ENCODE data around the gene EDA. TPM values are rescaled to one million over a fixed set of nuclear protein-coding genes. Genes with fewer than 3 reads are reported as not detected.

EDA gene
- total RNA-seq, 1 donor from 2014 or later = 6.8 TPM

GRCh38 chrX:70084592-70085240 lies 468.8 kb downstream of the EDA start:
- Histone ChIP-seq H3K9me3 (ENCODE audit: low read depth) (no peaks in the 10 kb centered on the region), H3F3A (ENCODE audit: low read depth) (no peaks in the 10 kb centered on the region), H3K4me2 (no peak overlapping the region), H2AFZ (replicated peaks) (no peak overlapping the region), H3K36me3 (no peaks in the 10 kb centered on the region), H3K27me3 (no peaks in the 10 kb centered on the region), H3K4me1 (no peaks in the 10 kb centered on the region), H4K20me1 (ENCODE audit: low read depth) (no peaks in the 10 kb centered on the region), H3K79me2 (ENCODE audit: low read depth) (no peaks in the 10 kb centered on the region), H3K4me3 (no peak overlapping the region), H3K9ac (no peak overlapping the region), H3K27ac (no peak overlapping the region)
- H3K27ac Mint-ChIP-seq = no peak overlapping the region
- H3K9me3 Mint-ChIP-seq = no peaks in the 10 kb centered on the region
- H3K36me3 Mint-ChIP-seq = no peaks in the 10 kb centered on the region
- H3K4me3 Mint-ChIP-seq = no peak overlapping the region
- TF ChIP-seq, protein P1, sequence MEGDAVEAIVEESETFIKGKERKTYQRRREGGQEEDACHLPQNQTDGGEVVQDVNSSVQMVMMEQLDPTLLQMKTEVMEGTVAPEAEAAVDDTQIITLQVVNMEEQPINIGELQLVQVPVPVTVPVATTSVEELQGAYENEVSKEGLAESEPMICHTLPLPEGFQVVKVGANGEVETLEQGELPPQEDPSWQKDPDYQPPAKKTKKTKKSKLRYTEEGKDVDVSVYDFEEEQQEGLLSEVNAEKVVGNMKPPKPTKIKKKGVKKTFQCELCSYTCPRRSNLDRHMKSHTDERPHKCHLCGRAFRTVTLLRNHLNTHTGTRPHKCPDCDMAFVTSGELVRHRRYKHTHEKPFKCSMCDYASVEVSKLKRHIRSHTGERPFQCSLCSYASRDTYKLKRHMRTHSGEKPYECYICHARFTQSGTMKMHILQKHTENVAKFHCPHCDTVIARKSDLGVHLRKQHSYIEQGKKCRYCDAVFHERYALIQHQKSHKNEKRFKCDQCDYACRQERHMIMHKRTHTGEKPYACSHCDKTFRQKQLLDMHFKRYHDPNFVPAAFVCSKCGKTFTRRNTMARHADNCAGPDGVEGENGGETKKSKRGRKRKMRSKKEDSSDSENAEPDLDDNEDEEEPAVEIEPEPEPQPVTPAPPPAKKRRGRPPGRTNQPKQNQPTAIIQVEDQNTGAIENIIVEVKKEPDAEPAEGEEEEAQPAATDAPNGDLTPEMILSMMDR (IDR thresholded peaks at IDR 0.05) = no peak
- no peak for TF ChIP-seq EZH2 (IDR thresholded peaks at IDR 0.05)
- TF ChIP-seq EZH2phosphoT487 (IDR thresholded peaks at IDR 0.05) = no peak
- H3K4me1 Mint-ChIP-seq = peaks cover 6% of the 10 kb centered on the region
- DNase-seq (ENCODE audit: low spot score) = no peak
- H3K27me3 Mint-ChIP-seq (ENCODE audit: insufficient read depth, low read depth) = peaks cover 9% of the 10 kb centered on the region

DNA sequence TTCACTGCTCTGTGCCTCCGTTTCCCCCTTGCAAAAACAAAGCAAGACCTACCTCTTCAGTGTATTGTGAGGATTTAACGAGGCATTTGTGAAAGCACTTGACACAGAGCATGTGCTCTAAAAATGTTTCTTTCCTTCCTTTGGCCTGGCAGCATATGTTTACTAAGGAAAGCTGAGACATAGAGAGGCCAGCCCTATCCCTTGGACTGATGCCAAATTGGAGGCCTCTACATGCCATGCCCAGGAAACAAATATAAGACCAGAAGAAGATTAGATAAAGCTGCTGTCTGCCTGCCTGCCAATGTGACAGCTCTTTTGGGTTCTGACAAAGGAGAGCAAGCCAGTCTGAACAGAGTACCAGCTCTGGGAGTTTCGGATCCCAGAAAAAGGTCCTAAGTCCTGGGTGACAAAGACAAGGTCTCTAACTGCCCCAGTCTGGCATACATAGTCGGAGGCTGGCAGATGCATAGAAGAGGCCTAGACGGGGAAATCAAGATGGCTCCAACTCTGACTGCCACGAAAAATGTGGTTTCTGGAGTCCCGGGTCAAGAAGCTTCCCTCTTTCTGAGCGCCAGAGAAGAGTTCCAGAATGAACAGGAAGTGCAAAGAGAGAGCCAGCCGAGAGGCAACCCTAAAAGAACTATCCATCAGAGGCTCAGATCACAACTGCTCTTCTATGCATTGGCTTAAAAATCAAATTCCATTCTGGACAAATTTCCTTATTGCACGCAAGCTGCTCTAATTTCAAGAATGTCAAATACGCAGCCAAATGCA lies 472.1 kb downstream of the EDA start:
- Histone ChIP-seq H3K36me3 (no peaks in the 10 kb centered on the region), H3K4me1 (no peaks in the 10 kb centered on the region), H3K79me2 (ENCODE audit: low read depth) (no peaks in the 10 kb centered on the region), H3K4me2 (no peak overlapping the region), H3K9me3 (ENCODE audit: low read depth) (no peaks in the 10 kb centered on the region), H2AFZ (replicated peaks) (no peak overlapping the region), H3K27me3 (no peaks in the 10 kb centered on the region), H3K27ac (no peak overlapping the region), H4K20me1 (ENCODE audit: low read depth) (no peaks in the 10 kb centered on the region), H3K4me3 (no peak overlapping the region), H3K9ac (no peak overlapping the region), H3F3A (ENCODE audit: low read depth) (no peaks in the 10 kb centered on the region)
- Mint-ChIP-seq H3K4me3 (no peak overlapping the region), H3K36me3 (no peaks in the 10 kb centered on the region), H3K27me3 (ENCODE audit: insufficient read depth, low read depth) (peaks cover 5% of the 10 kb centered on the region), H3K9me3 (no peaks in the 10 kb centered on the region), H3K27ac (no peak overlapping the region), H3K4me1 (peaks cover 6% of the 10 kb centered on the region)
- TF ChIP-seq EZH2phosphoT487 (IDR thresholded peaks at IDR 0.05) (no peak), EZH2 (IDR thresholded peaks at IDR 0.05) (no peak)
- TF ChIP-seq, protein P1 (IDR thresholded peaks at IDR 0.05) = no peak
- no peak for DNase-seq (ENCODE audit: low spot score)

DNA sequence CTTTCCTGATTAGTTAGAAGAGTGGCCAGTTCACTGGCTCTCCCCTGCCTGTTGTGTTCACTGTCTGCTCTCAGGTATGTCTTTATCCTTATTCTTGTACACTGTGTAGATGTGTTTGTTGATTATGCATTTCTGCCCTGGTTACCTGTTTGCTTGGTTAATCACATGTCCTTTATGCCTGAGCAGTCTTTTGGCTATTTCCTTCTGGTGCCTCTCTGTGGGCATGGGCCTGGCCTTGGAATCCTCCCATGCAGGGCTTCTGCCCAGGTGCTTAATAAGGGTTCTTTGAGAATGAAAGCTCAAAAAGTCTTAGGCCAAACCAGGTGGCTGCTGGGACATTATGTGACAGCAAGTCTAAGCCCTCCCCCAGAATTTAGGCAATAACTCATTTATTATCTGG lies 472.8 kb downstream of the EDA start:
- Mint-ChIP-seq H3K27ac (no peak overlapping the region), H3K4me3 (no peak overlapping the region), H3K36me3 (no peaks in the 10 kb centered on the region), H3K4me1 (peaks cover 5% of the 10 kb centered on the region), H3K27me3 (ENCODE audit: insufficient read depth, low read depth) (peaks cover 4% of the 10 kb centered on the region), H3K9me3 (peaks cover 3% of the 10 kb centered on the region)
- no peak overlapping the region for H3K27ac ChIP-seq
- H3K36me3 ChIP-seq = no peaks in the 10 kb centered on the region
- H2AFZ ChIP-seq (replicated peaks) = no peak overlapping the region
- no peaks in the 10 kb centered on the region for H3K4me1 ChIP-seq
- no peaks in the 10 kb centered on the region for H3K27me3 ChIP-seq
- no peak overlapping the region for H3K4me3 ChIP-seq
- H3K9ac ChIP-seq = no peak overlapping the region
- DNase-seq (ENCODE audit: low spot score) = no peak
- TF ChIP-seq EZH2 (IDR thresholded peaks at IDR 0.05) (no peak), EZH2phosphoT487 (IDR thresholded peaks at IDR 0.05) (no peak)
- TF ChIP-seq, protein P1 (IDR thresholded peaks at IDR 0.05) = no peak
- no peaks in the 10 kb centered on the region for H4K20me1 ChIP-seq (ENCODE audit: low read depth)
- no peaks in the 10 kb centered on the region for H3K79me2 ChIP-seq (ENCODE audit: low read depth)
- H3K4me2 ChIP-seq = no peak overlapping the region
- H3F3A ChIP-seq (ENCODE audit: low read depth) = no peaks in the 10 kb centered on the region
- H3K9me3 ChIP-seq (ENCODE audit: low read depth) = no peaks in the 10 kb centered on the region

Small RNA genes lying within 50 kb of the gene (microRNA-seq; reads per million reads assigned to microRNA genes)
- gene MIR676 = 3.8 reads per million, percentile 19 among the genes with 10 or more reads in this experiment

Small RNA genes lying within 50 kb of the gene (small RNA-seq; reads per million reads assigned to genes)
- not detected for gene MIR676
- gene RF00012 = not detected

Other genes starting within 250 kb of the EDA start
- gene NALF2, start 111.8 kb upstream of the EDA start, total RNA-seq (ENCODE audit: low replicate concordance) = 1.6 and 3.2 TPM in 2 replicates